ENCODE data around the gene ANTKMT.

Gene ANTKMT

DNA sequence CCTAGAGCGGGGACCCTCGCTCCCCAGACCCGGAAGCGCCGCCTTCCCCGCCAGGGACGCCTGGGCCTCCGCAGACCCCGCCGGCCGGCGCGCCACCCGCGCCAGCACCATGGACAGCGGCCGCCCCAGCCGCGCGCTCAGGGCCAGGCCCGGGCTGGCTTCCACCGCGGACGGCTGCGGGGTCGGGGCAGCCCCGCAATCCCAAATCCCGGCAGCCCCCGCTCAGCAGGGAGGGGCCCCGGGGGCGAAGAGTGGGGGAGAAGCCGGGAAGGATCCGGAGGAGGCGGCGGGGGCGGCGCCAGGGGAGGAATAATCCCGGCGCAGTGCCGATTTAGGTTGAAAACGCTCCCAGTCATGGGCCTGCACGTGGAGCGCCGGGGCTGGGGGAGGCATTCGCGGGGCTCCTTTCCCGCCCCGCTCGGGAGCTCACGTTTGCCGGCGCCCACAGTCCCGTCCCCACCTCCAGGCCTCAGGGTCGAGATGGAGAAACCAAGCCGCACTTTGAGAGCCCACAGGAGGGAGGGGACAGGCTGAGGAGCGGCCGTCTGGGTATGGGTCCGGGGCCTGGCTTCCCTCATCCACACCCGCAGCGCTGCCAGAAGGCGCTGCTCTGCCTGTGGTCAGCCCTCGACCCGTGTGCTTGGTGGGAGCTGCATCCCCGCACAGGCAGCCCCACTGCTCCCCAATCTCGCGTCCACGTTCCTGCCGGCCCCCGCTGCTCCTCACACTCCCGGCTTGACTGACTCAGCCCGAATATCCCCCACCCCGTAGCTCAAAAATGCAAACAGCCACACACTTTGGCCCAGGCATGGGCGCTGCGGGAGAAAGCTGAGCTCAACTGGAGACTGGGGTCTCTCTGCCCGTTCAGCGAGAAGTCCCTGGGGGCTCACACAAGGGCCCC is 20.0 kb upstream of the ANTKMT start:
- no peak for DNase-seq (ENCODE audit: low spot score)

DNA sequence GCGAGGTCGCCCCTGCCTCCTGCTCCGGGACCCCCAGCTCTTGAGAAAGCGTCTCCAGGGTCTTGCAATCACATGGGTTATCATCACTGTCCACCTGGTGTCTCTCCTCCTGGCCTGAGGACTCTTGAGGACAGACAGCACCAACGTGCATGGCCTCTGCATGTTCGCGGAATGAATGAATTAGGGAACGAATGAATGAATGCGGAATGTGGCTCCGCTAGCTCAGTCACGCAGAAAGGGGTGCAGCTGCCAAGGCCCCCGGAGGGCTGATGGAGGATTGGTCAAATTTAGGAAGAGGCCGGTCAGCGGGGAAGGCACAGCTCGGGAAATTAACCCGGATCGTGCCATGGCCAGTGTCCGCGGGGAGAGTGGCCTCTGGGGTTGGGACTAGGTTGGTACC is 18.6 kb upstream of the ANTKMT start:
- no peak for DNase-seq (ENCODE audit: low spot score)

- no peak for DNase-seq (ENCODE audit: low spot score)
Observed at GRCh38 chr16:703406-703805, 17.5 kb upstream of the ANTKMT start.

GRCh38 chr16:704047-704446 is 16.9 kb upstream of the ANTKMT start:
- no peak for DNase-seq (ENCODE audit: low spot score)

- no peak for DNase-seq (ENCODE audit: low spot score)
Observed at GRCh38 chr16:704552-705380, 16.2 kb upstream of the ANTKMT start.

- no peak for DNase-seq (ENCODE audit: low spot score)
Observed at GRCh38 chr16:705431-706188, 15.3 kb upstream of the ANTKMT start, which contains the start of gene FBXL16. FBXL16 (minus strand) TSS chr16:705801; CDS start chr16:697405, 8,396 bp downstream.

GRCh38 chr16:706189-707061 is 14.5 kb upstream of the ANTKMT start:
- DNase-seq (ENCODE audit: low spot score): no peak

- no peak for DNase-seq (ENCODE audit: low spot score)
Observed at GRCh38 chr16:707062-707538, 13.8 kb upstream of the ANTKMT start.

GRCh38 chr16:708019-708418 is 12.9 kb upstream of the ANTKMT start:
- DNase-seq (ENCODE audit: low spot score): no peak

DNA sequence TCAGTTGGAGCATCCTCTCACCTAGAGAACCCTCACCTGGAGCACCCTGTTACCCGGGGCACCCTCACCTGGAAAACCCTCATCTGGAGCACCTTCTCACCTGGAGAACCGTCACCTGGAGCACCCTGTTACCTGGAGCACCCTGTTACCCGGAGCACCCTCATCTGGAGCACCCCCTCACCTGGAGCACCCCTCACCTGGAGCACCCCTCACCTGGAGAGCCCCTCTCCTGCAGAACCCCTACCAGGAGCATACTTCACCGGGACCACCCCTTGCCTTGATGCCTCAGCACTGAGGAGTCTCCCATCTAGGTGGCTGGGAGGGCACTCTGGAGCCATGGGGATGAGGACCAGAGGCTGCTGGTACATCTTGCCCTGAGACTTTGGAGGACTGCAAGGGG is 12.0 kb upstream of the ANTKMT start:
- no peak for DNase-seq (ENCODE audit: low spot score)

DNA sequence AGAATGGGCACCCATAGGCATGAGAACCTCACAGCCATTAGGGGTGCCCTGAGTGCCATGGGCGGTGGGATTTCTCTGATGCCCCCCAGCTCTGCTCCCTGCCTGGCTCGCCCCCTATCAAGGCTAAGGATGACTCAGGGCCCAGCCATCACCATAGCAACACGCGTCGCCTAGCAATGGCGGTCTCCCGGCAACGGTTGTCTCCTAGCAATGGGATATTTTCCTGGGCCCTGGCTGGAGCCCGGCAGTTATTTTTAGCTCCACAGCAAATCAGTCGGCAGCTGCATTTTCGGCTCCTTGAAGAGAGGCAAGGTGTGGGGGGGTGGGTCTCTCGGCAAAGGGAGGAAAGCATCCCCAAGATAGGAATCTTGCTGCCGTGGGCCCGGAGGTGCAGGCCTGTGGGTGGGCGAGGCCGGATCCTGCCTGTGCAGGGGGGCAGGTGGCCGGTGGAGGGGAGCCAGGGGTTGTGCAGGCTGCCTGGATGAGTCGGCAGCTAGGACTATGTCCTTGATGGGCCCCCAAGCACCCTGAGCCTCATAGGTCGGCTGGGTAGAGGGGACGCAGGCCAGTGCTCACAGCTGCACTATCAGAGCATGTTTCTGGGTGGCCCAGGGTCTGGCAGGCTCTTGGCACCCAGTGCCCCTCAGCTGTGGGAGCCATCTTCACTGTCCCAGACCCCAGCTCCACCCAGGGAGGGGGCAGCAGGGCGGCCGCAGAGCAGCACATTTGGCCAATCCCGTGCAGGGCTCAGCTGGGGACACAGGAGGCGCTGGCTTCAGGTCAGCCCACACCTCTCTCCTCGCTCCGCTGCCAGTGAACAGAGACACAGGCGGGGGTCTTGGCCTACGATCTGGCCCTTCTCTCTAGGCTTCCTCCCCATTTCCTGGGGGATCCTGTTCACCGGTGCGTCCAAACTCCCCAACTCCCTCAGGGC is 11.1 kb upstream of the ANTKMT start:
- DNase-seq (ENCODE audit: low spot score): peak; percentile 96

- DNase-seq (ENCODE audit: low spot score): no peak
Observed at GRCh38 chr16:710500-711075, 10.4 kb upstream of the ANTKMT start.

DNA sequence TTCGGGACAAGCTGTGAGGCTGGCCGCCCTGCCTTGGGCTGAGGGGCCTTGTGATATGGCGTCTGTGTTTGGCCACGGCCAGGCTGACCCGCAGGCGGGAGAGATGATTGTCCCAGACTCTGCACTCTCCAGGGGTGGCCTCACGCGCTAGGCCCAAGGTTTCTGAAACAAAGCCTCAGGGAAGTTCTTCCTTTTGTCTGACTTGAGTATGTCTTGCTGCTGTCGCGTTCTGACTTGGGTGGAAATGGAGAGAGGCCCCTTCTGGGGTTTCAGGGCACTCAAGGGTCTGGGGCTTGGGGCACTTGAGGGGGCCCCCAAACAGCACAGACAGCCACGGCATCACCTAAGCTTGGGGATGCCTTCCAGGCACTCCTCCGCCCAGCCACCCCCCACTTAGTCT is 9.9 kb upstream of the ANTKMT start:
- no peak for DNase-seq (ENCODE audit: low spot score)

- DNase-seq (ENCODE audit: low spot score): peak; percentile 59
Observed at GRCh38 chr16:711548-712320, 9.2 kb upstream of the ANTKMT start.

- peak; percentile 96 for DNase-seq (ENCODE audit: low spot score)
Observed at GRCh38 chr16:712740-713250, 8.2 kb upstream of the ANTKMT start.

GRCh38 chr16:714079-714478 is 6.9 kb upstream of the ANTKMT start:
- DNase-seq (ENCODE audit: low spot score): no peak

DNA sequence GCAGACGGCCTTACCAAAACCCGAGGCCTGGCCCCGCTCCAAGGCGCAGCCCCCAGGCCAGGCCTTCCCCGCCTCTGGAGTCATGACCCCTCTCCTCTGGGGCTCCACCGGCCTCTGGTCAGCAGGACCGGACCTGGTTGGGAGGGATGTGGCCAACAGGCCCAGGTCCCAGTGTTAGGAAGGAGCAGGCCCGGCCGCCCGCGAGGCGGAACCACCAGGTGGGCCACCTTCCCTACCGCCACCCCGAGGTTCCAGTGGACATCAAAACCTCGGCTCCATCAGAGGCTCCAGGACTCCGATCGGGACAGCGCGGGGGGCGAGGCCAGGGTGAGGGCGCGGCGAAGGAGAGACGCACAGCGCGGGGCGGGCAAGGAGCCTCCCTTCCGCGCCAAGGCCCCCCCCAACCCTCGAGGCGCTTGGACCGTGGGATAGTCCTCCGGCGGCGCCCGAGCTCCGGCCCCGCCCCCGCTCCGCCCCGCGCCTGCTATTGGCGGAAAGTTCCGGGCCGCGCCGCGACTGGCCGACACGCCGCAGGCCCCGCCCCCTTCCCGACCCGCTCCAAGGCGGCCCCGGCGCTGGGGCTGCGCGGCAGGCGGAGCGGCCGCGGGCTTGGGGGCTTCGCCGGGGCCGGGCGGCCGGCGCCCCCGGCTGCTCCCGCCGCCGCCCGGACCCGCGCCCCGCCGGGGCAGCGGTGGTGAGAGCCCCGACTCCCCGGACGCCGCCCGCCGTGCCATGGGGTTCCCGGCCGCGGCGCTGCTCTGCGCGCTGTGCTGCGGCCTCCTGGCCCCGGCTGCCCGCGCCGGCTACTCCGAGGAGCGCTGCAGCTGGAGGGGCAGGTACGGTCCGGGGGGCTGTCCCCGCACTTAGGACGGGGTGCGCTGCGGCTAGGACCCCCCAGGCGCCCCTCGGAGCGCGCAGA is 6.1 kb upstream of the ANTKMT start, which contains the start of gene METRN:
TSS of gene METRN (plus strand) at position 561 of the 919 bp plus-strand sequence. CDS start at position 733, 172 bp downstream.
- peak; percentile 85 for DNase-seq (ENCODE audit: low spot score)

All from COLO829 (cell line).